ENCODE measurements around the gene RPTOR.

DNA sequence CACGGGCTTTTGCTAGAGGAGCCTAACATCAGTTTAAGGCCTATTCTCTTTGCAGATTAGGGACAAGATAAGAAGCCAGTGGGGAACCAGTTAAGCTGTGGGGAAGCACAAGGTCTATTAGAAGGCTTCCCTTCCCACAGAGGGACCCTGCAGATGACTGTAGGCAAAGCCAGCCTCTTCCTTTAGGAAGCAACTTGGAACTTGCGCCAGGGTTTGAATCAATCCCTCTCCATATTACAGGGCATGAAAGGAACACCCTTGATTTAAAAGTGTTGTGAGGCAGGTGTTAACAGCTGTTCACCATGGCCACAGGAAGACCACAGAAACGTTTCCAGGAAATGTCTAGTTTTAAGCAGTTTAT, 77.3 kb downstream of the RPTOR start:
- TF ChIP-seq, protein P1, sequence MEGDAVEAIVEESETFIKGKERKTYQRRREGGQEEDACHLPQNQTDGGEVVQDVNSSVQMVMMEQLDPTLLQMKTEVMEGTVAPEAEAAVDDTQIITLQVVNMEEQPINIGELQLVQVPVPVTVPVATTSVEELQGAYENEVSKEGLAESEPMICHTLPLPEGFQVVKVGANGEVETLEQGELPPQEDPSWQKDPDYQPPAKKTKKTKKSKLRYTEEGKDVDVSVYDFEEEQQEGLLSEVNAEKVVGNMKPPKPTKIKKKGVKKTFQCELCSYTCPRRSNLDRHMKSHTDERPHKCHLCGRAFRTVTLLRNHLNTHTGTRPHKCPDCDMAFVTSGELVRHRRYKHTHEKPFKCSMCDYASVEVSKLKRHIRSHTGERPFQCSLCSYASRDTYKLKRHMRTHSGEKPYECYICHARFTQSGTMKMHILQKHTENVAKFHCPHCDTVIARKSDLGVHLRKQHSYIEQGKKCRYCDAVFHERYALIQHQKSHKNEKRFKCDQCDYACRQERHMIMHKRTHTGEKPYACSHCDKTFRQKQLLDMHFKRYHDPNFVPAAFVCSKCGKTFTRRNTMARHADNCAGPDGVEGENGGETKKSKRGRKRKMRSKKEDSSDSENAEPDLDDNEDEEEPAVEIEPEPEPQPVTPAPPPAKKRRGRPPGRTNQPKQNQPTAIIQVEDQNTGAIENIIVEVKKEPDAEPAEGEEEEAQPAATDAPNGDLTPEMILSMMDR (IDR thresholded peaks at IDR 0.05) = no peak
- TF ChIP-seq, protein P2, sequence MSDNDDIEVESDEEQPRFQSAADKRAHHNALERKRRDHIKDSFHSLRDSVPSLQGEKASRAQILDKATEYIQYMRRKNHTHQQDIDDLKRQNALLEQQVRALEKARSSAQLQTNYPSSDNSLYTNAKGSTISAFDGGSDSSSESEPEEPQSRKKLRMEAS (IDR thresholded peaks at IDR 0.05; ENCODE audit: low read depth) = no peak
- TF ChIP-seq GATA2 (CRISPR knock-in tag; IDR thresholded peaks at IDR 0.05) = no peak
- TF ChIP-seq SMC3 (IDR thresholded peaks at IDR 0.05; ENCODE audit: low read depth, low read length) = no peak
- no peak for TF ChIP-seq MEF2A (IDR thresholded peaks at IDR 0.05; ENCODE audit: borderline replicate concordance, low read depth)
- no peak for TF ChIP-seq MXI1 (IDR thresholded peaks at IDR 0.05; ENCODE audit: low read depth, low read length)
- TF ChIP-seq, protein P3, sequence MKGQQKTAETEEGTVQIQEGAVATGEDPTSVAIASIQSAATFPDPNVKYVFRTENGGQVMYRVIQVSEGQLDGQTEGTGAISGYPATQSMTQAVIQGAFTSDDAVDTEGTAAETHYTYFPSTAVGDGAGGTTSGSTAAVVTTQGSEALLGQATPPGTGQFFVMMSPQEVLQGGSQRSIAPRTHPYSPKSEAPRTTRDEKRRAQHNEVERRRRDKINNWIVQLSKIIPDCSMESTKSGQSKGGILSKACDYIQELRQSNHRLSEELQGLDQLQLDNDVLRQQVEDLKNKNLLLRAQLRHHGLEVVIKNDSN (IDR thresholded peaks at IDR 0.05; ENCODE audit: borderline replicate concordance, low read depth) = no peak
- TF ChIP-seq, protein P4, sequence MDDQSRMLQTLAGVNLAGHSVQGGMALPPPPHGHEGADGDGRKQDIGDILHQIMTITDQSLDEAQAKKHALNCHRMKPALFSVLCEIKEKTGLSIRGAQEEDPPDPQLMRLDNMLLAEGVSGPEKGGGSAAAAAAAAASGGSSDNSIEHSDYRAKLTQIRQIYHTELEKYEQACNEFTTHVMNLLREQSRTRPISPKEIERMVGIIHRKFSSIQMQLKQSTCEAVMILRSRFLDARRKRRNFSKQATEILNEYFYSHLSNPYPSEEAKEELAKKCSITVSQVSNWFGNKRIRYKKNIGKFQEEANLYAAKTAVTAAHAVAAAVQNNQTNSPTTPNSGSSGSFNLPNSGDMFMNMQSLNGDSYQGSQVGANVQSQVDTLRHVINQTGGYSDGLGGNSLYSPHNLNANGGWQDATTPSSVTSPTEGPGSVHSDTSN (IDR thresholded peaks at IDR 0.05) = no peak
- TF ChIP-seq CHD2 (IDR thresholded peaks at IDR 0.05; ENCODE audit: low read length, partially characterized antibody) = no peak
- TF ChIP-seq TAF1 (IDR thresholded peaks at IDR 0.05; ENCODE audit: borderline replicate concordance, low read depth, low read length) = no peak
- TF ChIP-seq POLR2AphosphoS5 (IDR thresholded peaks at IDR 0.05; ENCODE audit: low read depth, low read length) = no peak
- no peak for TF ChIP-seq RFX5 (IDR thresholded peaks at IDR 0.05; ENCODE audit: low read length)
- TF ChIP-seq FOXM1 (IDR thresholded peaks at IDR 0.05; ENCODE audit: low read depth) = no peak
- TF ChIP-seq, protein P5, sequence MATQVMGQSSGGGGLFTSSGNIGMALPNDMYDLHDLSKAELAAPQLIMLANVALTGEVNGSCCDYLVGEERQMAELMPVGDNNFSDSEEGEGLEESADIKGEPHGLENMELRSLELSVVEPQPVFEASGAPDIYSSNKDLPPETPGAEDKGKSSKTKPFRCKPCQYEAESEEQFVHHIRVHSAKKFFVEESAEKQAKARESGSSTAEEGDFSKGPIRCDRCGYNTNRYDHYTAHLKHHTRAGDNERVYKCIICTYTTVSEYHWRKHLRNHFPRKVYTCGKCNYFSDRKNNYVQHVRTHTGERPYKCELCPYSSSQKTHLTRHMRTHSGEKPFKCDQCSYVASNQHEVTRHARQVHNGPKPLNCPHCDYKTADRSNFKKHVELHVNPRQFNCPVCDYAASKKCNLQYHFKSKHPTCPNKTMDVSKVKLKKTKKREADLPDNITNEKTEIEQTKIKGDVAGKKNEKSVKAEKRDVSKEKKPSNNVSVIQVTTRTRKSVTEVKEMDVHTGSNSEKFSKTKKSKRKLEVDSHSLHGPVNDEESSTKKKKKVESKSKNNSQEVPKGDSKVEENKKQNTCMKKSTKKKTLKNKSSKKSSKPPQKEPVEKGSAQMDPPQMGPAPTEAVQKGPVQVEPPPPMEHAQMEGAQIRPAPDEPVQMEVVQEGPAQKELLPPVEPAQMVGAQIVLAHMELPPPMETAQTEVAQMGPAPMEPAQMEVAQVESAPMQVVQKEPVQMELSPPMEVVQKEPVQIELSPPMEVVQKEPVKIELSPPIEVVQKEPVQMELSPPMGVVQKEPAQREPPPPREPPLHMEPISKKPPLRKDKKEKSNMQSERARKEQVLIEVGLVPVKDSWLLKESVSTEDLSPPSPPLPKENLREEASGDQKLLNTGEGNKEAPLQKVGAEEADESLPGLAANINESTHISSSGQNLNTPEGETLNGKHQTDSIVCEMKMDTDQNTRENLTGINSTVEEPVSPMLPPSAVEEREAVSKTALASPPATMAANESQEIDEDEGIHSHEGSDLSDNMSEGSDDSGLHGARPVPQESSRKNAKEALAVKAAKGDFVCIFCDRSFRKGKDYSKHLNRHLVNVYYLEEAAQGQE (IDR thresholded peaks at IDR 0.05; ENCODE audit: low read depth, low read length) = no peak
